HEK293T (cell line): ENCODE data around the gene ARL15.

Experiments
- ARNT ChIP-seq: fragments of 450-650 bp; IDR thresholded peaks from 2 replicates; pipeline ENCODE4 v1.6.1; 2017; ENCODE audit warnings: mild to moderate bottlenecking
- BHLHE40 ChIP-seq: fragments of 450-650 bp; IDR thresholded peaks from 2 replicates; pipeline ENCODE4 v1.6.1; 2016; ENCODE audit warnings: mild to moderate bottlenecking, moderate library complexity, borderline replicate concordance
- HDGF ChIP-seq: fragments of 450-650 bp; IDR thresholded peaks from 2 replicates; pipeline ENCODE4 v1.6.1; 2017; ENCODE audit warnings: antibody characterized with exemption, borderline replicate concordance
- LEF1 ChIP-seq: fragments of 450-650 bp; IDR thresholded peaks from 2 replicates; pipeline ENCODE4 v1.6.1; 2017; ENCODE audit warnings: mild to moderate bottlenecking, borderline replicate concordance
- SP1 ChIP-seq: fragments of 450-650 bp; IDR thresholded peaks from 2 replicates; pipeline ENCODE4 v1.6.1; 2017
- TARDBP ChIP-seq: fragments of 450-650 bp; IDR thresholded peaks from 2 replicates; pipeline ENCODE4 v1.6.1; 2016

DNA sequence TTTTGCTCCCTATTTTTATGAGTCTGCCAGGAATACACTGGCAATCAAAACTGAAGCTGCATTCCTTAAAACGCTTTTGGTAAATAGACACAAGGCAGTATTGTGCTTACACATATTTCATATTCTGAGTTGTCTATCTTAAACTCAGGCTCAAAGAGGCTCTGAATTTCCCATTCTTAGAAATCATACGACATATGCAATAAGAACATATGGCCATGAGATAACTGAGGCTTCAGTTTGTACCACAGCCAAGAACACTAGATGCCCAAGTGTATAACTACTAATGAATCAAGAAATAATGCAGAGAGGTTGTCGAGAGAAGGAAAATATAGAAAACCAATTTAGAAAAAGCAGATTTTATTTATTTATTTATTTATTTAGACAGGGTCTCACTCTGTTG lies 392.5 kb downstream of the ARL15 start:
- TF ChIP-seq SP1 (no peak), LEF1 (no peak), ARNT (no peak), HDGF (no peak), BHLHE40 (no peak), TARDBP (no peak)
